DOHH2 (cell line): ENCODE data around the gene PPFIA4.

ENCODE experiments used
- H3F3A ChIP-seq: fragments of 200-600 bp; sonication (generic), shearing (Covaris generic); 2 replicates; pipeline ENCODE4 v1.6.0; 2016; ENCODE audit warnings: antibody characterized with exemption, mild to moderate bottlenecking; ENCODE audit not compliant: control insufficient read depth, insufficient read depth
- H3K27ac ChIP-seq: fragments of 200-600 bp; sonication (generic); 2 replicates; pipeline ENCODE4 v1.5.1; 2014; ENCODE audit warnings: low read depth, mild to moderate bottlenecking, low read length, moderate library complexity
- H3K27me3 ChIP-seq: fragments of 200-600 bp; sonication (generic); 2 replicates; pipeline ENCODE4 v1.6.1; 2014; ENCODE audit warnings: mild to moderate bottlenecking, low read length, mixed read lengths; ENCODE audit not compliant: control insufficient read depth
- H3K36me3 ChIP-seq: fragments of 200-600 bp; sonication (generic); 2 replicates; pipeline ENCODE4 v1.6.1; 2014; ENCODE audit warnings: mild to moderate bottlenecking, low read length, moderate library complexity, mixed read lengths; ENCODE audit not compliant: control insufficient read depth
- H3K4me1 ChIP-seq: fragments of 200-600 bp; sonication (generic); 2 replicates; pipeline ENCODE4 v1.6.1; 2014; ENCODE audit warnings: mild to moderate bottlenecking, low read length, mixed read lengths; ENCODE audit not compliant: control insufficient read depth
- H3K4me2 ChIP-seq: fragments of 200-600 bp; sonication (generic); 2 replicates; pipeline ENCODE4 v1.6.0; 2014; ENCODE audit warnings: mild to moderate bottlenecking, low read length, moderate library complexity
- H3K4me3 ChIP-seq: fragments of 200-600 bp; sonication (generic); 2 replicates; pipeline ENCODE4 v1.5.1; 2014; ENCODE audit warnings: mild to moderate bottlenecking, low read length, mixed read lengths
- H3K79me2 ChIP-seq: fragments of 200-600 bp; sonication (generic); 2 replicates; pipeline ENCODE4 v1.6.1; 2014; ENCODE audit warnings: mild to moderate bottlenecking, low read length, mixed read lengths; ENCODE audit not compliant: control insufficient read depth
- H3K9me2 ChIP-seq: fragments of 200-600 bp; sonication (generic); replicated peaks from 2 replicates; pipeline ENCODE4 v1.6.1; 2014; ENCODE audit warnings: mild to moderate bottlenecking, low read length, mixed read lengths; ENCODE audit not compliant: control insufficient read depth
- H3K9me3 ChIP-seq: fragments of 200-600 bp; sonication (generic); 2 replicates; pipeline ENCODE4 v1.6.1; 2014; ENCODE audit warnings: antibody characterized with exemption, low read length, mixed read lengths; ENCODE audit not compliant: control insufficient read depth, insufficient read depth
- H4K20me1 ChIP-seq: fragments of 200-600 bp; sonication (generic); 2 replicates; pipeline ENCODE4 v1.6.0; 2014; ENCODE audit warnings: low read depth, mild to moderate bottlenecking, antibody characterized with exemption, low read length, moderate library complexity; ENCODE audit not compliant: control insufficient read depth, insufficient read depth
- CTCF ChIP-seq: fragments of 200-600 bp; sonication (generic); IDR thresholded peaks from one replicate; pipeline ENCODE4 v1.5.1; 2014; ENCODE audit warnings: antibody characterized with exemption, mild to moderate bottlenecking, low read depth, low read length; ENCODE audit not compliant: poor library complexity, severe bottlenecking
- EZH2phosphoT487 ChIP-seq: fragments of 200-600 bp; sonication (generic); IDR thresholded peaks from 2 replicates; pipeline ENCODE4 v1.6.1; 2017; ENCODE audit warnings: borderline replicate concordance, mild to moderate bottlenecking, antibody characterized with exemption, low read length, moderate library complexity, mixed read lengths

The PPFIA4 gene

DNA sequence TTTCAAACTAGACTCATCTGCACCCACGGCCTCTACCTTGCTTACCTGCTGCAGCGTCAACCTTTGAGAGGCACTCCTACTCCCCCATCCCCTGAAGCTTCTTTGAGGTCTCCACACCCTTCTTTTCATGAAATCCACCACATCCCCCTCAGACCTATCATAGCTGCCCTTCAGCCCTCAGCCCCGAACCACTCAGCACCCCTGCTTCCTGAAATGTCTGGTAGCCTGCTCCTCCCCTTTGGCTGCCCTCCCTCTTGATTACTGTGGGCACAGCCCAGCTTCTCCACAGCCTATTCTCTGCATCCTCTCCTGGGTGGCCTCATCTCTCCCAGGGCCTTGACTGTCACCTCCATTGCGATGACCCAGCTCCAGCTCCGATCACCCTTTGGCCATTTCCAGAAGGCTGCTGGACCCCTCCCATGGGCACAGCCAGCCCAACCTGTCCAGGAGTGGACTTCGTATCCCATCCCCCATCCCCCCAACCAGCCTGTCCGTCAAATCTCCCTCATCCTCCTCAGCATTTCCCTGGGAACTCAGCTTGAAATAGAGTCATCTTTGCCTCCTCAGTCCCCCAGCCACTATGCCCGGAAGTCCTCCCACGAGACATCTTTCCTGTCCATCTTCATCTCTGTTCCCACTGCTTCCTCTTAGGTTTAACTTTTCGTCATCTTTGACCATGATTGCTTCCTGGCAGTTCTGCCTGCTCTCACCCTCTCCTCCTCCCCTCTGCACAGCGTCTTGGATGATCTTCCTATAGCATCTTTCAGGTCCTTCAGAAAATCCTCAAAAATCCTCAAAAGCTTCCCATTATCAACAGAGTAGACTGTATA is 95.1 kb downstream of the PPFIA4 start:
- TF ChIP-seq EZH2phosphoT487, result no peak
- TF ChIP-seq CTCF, result no peak
- H3K9me2 ChIP-seq, result no peaks in the 10 kb centered on the region
- no peak overlapping the region for H3K4me3 ChIP-seq
- no peaks in the 10 kb centered on the region for H4K20me1 ChIP-seq
- H3F3A ChIP-seq, result no peaks in the 10 kb centered on the region
- no peaks in the 10 kb centered on the region for H3K4me1 ChIP-seq
- no peak overlapping the region for H3K4me2 ChIP-seq
- peaks cover 10% of the 10 kb centered on the region for H3K27me3 ChIP-seq
- H3K79me2 ChIP-seq, result no peaks in the 10 kb centered on the region
- H3K27ac ChIP-seq, result no peak overlapping the region
- no peaks in the 10 kb centered on the region for H3K36me3 ChIP-seq
- no peaks in the 10 kb centered on the region for H3K9me3 ChIP-seq

DNA sequence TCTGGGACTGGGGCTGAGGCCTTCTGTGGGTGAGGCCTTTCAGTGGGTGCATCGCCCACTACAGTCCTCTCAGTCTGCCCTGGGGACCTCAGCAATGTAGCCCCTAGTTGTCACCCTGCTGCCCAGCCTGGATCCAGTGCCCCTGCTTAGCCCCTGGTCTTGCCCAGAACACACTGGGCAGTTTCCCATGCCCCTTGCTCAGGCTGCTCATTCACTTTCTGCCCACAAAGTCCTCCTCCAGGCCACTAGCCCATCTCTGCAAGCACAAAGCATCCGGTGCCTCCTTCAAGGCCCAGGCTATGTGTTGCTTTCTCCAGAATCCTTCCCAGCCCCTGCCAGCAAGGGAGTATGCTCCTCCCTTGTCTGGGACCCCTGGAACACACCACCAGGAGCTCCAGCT is 95.9 kb downstream of the PPFIA4 start:
- peaks cover 13% of the 10 kb centered on the region for H3K27me3 ChIP-seq

DNA sequence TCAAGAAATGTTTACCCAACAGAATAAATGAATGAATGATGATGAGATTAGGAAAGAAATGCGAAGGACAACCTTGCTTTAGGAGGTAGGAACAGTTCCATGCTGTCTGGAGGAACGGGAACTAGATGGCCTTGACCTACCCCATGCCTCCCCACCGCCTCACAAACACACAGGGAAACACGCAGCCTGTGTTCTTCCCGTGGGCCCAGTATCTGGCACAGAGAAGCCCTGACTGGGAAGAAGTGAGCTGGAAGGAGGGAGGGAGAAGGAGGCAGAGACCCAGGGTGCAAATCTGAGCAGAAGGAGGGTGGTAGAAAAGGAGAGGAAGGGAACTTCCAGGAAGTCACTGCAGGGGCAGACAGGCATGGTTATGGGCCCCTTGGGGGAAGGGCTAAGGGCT is 97.7 kb downstream of the PPFIA4 start:
- Histone ChIP-seq H3K27ac (no peak overlapping the region), H3K9me2 (no peaks in the 10 kb centered on the region), H3K4me3 (no peak overlapping the region), H3K4me2 (no peak overlapping the region), H3K27me3 (peaks cover 8% of the 10 kb centered on the region), H3K36me3 (no peaks in the 10 kb centered on the region), H3K79me2 (no peaks in the 10 kb centered on the region), H3F3A (no peaks in the 10 kb centered on the region), H3K9me3 (no peaks in the 10 kb centered on the region), H3K4me1 (no peaks in the 10 kb centered on the region), H4K20me1 (no peaks in the 10 kb centered on the region)
- TF ChIP-seq CTCF (no peak), EZH2phosphoT487 (no peak)

More for the DNA sequence above, 95.9 kb downstream of the PPFIA4 start:
- Histone ChIP-seq H3K4me1 (no peaks in the 10 kb centered on the region), H3K36me3 (no peaks in the 10 kb centered on the region), H3K4me2 (no peak overlapping the region), H3K9me2 (no peaks in the 10 kb centered on the region), H3K79me2 (no peaks in the 10 kb centered on the region), H3K27ac (no peak overlapping the region), H3F3A (no peaks in the 10 kb centered on the region), H3K4me3 (no peak overlapping the region), H4K20me1 (no peaks in the 10 kb centered on the region), H3K9me3 (no peaks in the 10 kb centered on the region)
- TF ChIP-seq EZH2phosphoT487 (no peak), CTCF (no peak)
